IMR-90 (cell line): ENCODE results near the gene ADD2. TPM values are rescaled to one million over a fixed set of nuclear protein-coding genes. Genes with fewer than 3 reads are reported as not detected.

Experiments
- ATAC-seq: fragments of 200-7000 bp; cut with Tn5 transposase; 2 replicates; pipeline ENCODE4 v1.9.1; 2020; ENCODE audit warnings: low read depth, mild to moderate bottlenecking, moderate library complexity
- BruUV-seq: library from RNA; stranded (reverse); fragments of 400-500 nt; replicated peaks from 2 replicates; lab custom pipeline; 2021; lab: Mats Ljungman, UMichigan
- CTCF ChIA-PET: fragments of 300-600 bp; formaldehyde crosslinking; extraction: SDS; loops from one replicate; lab custom pipeline; 2021; ENCODE audit warnings: antibody characterized with exemption; lab: Yijun Ruan, JAX
- POLR2A ChIA-PET: fragments of 300-600 bp; sonication (Branson Sonifier 250); formaldehyde crosslinking; loops from one replicate; lab custom pipeline; 2022; ENCODE audit warnings: antibody characterized with exemption; ENCODE audit not compliant: unreplicated experiment; lab: Charles Lee
- DNase-seq: peaks from one replicate; pipeline ENCODE4 v3.0.0; 2013
- H2AFZ ChIP-seq: replicated peaks from 2 replicates; pipeline ENCODE3; 2013; ENCODE audit warnings: low read length, mild to moderate bottlenecking; ENCODE audit not compliant: poor library complexity
- H2AK5ac ChIP-seq: 2 replicates; pipeline ENCODE4 v1.6.1; 2013; ENCODE audit warnings: low read depth, low read length, inconsistent platforms
- H2AK9ac ChIP-seq: replicated peaks from 2 replicates; pipeline ENCODE3; 2013; ENCODE audit warnings: mild to moderate bottlenecking, low read depth, low read length, moderate library complexity; ENCODE audit not compliant: poor library complexity
- H2BK120ac ChIP-seq: 2 replicates; pipeline ENCODE4 v1.6.1; 2013; ENCODE audit warnings: low read depth, low read length, inconsistent platforms
- H2BK15ac ChIP-seq: 3 replicates; pipeline ENCODE4 v1.6.1; 2013; ENCODE audit warnings: low read depth, low read length, inconsistent platforms
- H2BK20ac ChIP-seq: 2 replicates; pipeline ENCODE4 v1.6.1; 2013; ENCODE audit warnings: low read depth, mild to moderate bottlenecking, inconsistent platforms, low read length, moderate library complexity
- H2BK5ac ChIP-seq: 2 replicates; pipeline ENCODE4 v1.6.1; 2013; ENCODE audit warnings: mild to moderate bottlenecking, low read depth, low read length, inconsistent platforms; ENCODE audit not compliant: poor library complexity, severe bottlenecking
- H3K14ac ChIP-seq: replicated peaks from 2 replicates; pipeline ENCODE4 v1.6.1; 2013; ENCODE audit warnings: low read depth, low read length, inconsistent platforms
- H3K18ac ChIP-seq: 2 replicates; pipeline ENCODE4 v1.6.1; 2013; ENCODE audit warnings: low read depth, low read length, control low read depth
- H3K23ac ChIP-seq: 2 replicates; pipeline ENCODE4 v1.6.1; 2013; ENCODE audit warnings: low read depth, low read length, inconsistent platforms
- H3K27ac ChIP-seq: 2 replicates; pipeline ENCODE4 v1.5.1; 2013; ENCODE audit warnings: mild to moderate bottlenecking, control low read depth, low read length; ENCODE audit not compliant: insufficient read depth
- H3K27me3 ChIP-seq: 2 replicates; pipeline ENCODE4 v1.6.1; 2013; ENCODE audit warnings: low read length; ENCODE audit not compliant: control insufficient read depth, insufficient read depth
- H3K36me3 ChIP-seq: 2 replicates; pipeline ENCODE4 v1.6.1; 2013; ENCODE audit warnings: low read length, mixed read lengths; ENCODE audit not compliant: control insufficient read depth, insufficient read depth
- H3K4ac ChIP-seq: 2 replicates; pipeline ENCODE4 v1.6.1; 2013; ENCODE audit warnings: low read depth, low read length, inconsistent platforms
- H3K4me1 ChIP-seq: 2 replicates; pipeline ENCODE4 v1.6.1; 2013; ENCODE audit warnings: low read length, mixed read lengths; ENCODE audit not compliant: control insufficient read depth, insufficient read depth
- H3K4me2 ChIP-seq: 2 replicates; pipeline ENCODE4 v1.6.1; 2013; ENCODE audit warnings: low read depth, mild to moderate bottlenecking, control low read depth, low read length, moderate library complexity
- H3K4me3 ChIP-seq: 2 replicates; pipeline ENCODE4 v1.5.1; 2013; ENCODE audit warnings: low read depth, mild to moderate bottlenecking, control low read depth, low read length, moderate library complexity; ENCODE audit not compliant: insufficient read depth
- H3K56ac ChIP-seq: 2 replicates; pipeline ENCODE4 v1.6.1; 2013; ENCODE audit warnings: low read length, inconsistent platforms; ENCODE audit not compliant: insufficient read depth; ENCODE audit errors: extremely low read depth
- H3K79me1 ChIP-seq, 2 experiments: 2 replicates each; pipeline ENCODE4 v1.6.1; 2013; ENCODE audit warnings: low read length in 2 of 2, inconsistent platforms in 1 of 2, low read depth in 1 of 2
- H3K9ac ChIP-seq: 2 replicates; pipeline ENCODE4 v1.6.1; 2013; ENCODE audit warnings: low read depth, low read length, control low read depth
- H3K9me1 ChIP-seq: 2 replicates; pipeline ENCODE4 v1.6.1; 2013; ENCODE audit warnings: low read length, inconsistent platforms; ENCODE audit not compliant: insufficient read depth
- H3K9me3 ChIP-seq: 2 replicates; pipeline ENCODE4 v1.6.1; 2013; ENCODE audit warnings: low read length; ENCODE audit not compliant: control insufficient read depth, insufficient read depth
- H4K20me1 ChIP-seq: 2 replicates; pipeline ENCODE4 v1.6.1; 2013; ENCODE audit warnings: low read length, inconsistent platforms; ENCODE audit not compliant: insufficient read depth
- H4K5ac ChIP-seq: 2 replicates; pipeline ENCODE4 v1.6.1; 2013; ENCODE audit warnings: mild to moderate bottlenecking, low read depth, low read length, control low read depth
- H4K8ac ChIP-seq, 2 experiments: 2 replicates each; pipeline ENCODE4 v1.6.1; 2013; ENCODE audit warnings: low read depth in 2 of 2, low read length in 2 of 2, control low read depth in 1 of 2, inconsistent platforms in 1 of 2
- H4K91ac ChIP-seq: 2 replicates; pipeline ENCODE4 v1.6.1; 2013; ENCODE audit warnings: low read depth, low read length, inconsistent platforms; ENCODE audit not compliant: insufficient read depth
- BHLHE40 ChIP-seq: fragments of 150-350 bp; IDR thresholded peaks from 2 replicates; pipeline ENCODE4 v1.6.1; 2016; ENCODE audit warnings: mild to moderate bottlenecking, low read depth, low read length
- CEBPB ChIP-seq: IDR thresholded peaks from 2 replicates; pipeline ENCODE4 v1.6.1; 2012; ENCODE audit warnings: low read depth, low read length, improper control_type of control experiment
- CHD1 ChIP-seq: IDR thresholded peaks from 2 replicates; pipeline ENCODE4 v1.6.1; 2012; ENCODE audit warnings: low read depth, low read length, improper control_type of control experiment
- CTCF ChIP-seq: conservative IDR thresholded peaks from 2 replicates; pipeline ENCODE4 v1.5.1; 2012; ENCODE audit warnings: mild to moderate bottlenecking, low read depth, low read length, improper control_type of control experiment
- ELK1 ChIP-seq: fragments of 150-350 bp; IDR thresholded peaks from 2 replicates; pipeline ENCODE4 v1.6.1; 2016; ENCODE audit warnings: low read depth, mild to moderate bottlenecking, low read length, moderate library complexity, borderline replicate concordance
- MAFK ChIP-seq: IDR thresholded peaks from 2 replicates; pipeline ENCODE4 v1.6.1; 2012; ENCODE audit warnings: low read depth, low read length, improper control_type of control experiment
- MAZ ChIP-seq: IDR thresholded peaks from 2 replicates; pipeline ENCODE4 v1.6.1; 2012; ENCODE audit warnings: low read depth, mild to moderate bottlenecking, low read length, improper control_type of control experiment, moderate library complexity, borderline replicate concordance
- MXI1 ChIP-seq: IDR thresholded peaks from 2 replicates; pipeline ENCODE4 v1.6.1; 2012; ENCODE audit warnings: low read depth, mild to moderate bottlenecking, low read length, moderate library complexity, borderline replicate concordance
- NFE2L2 ChIP-seq: fragments of 150-350 bp; IDR thresholded peaks from 2 replicates; pipeline ENCODE4 v1.6.1; 2016; ENCODE audit warnings: low read depth, mild to moderate bottlenecking, low read length
- RAD21 ChIP-seq: IDR thresholded peaks from 2 replicates; pipeline ENCODE4 v1.6.1; 2012; ENCODE audit warnings: low read length, improper control_type of control experiment
- RCOR1 ChIP-seq: IDR thresholded peaks from 2 replicates; pipeline ENCODE4 v1.6.1; 2012; ENCODE audit warnings: mild to moderate bottlenecking, low read length, improper control_type of control experiment; ENCODE audit not compliant: insufficient replicate concordance
- RFX5 ChIP-seq: IDR thresholded peaks from 2 replicates; pipeline ENCODE4 v1.8.0; 2012; ENCODE audit warnings: low read depth, mild to moderate bottlenecking, low read length, moderate library complexity
- SMC3 ChIP-seq: fragments of 150-350 bp; IDR thresholded peaks from 2 replicates; pipeline ENCODE4 v1.6.1; 2016; ENCODE audit warnings: low read depth, mild to moderate bottlenecking, antibody characterized with exemption, low read length, moderate library complexity
- USF2 ChIP-seq: fragments of 150-350 bp; IDR thresholded peaks from 2 replicates; pipeline ENCODE4 v1.6.1; 2017; ENCODE audit warnings: mild to moderate bottlenecking, antibody characterized with exemption, low read length, low read depth
- WGBS, 2 experiments: methylation state at CpG; one replicate each; pipeline versions ENCODE4 v1.1.5 to v1.1.7; 2013; ENCODE audit warnings: missing lambda C conversion rate in 2 of 2; ENCODE audit not compliant: insufficient read length in 1 of 2; ENCODE audit errors: extremely low coverage in 2 of 2; 5-methylcytosine and 5-hydroxymethylcytosine counted together
- dilution Hi-C: fragments of 300-500 bp; cut with HindIII; formaldehyde crosslinking; loops from one replicate; pipeline ENCODE4 v1.14.3; 2018; ENCODE audit warnings: low sequenced_read_pairs; ENCODE audit not compliant: unreplicated experiment
- in situ Hi-C: fragments of 300-500 bp; cut with MboI; formaldehyde crosslinking; loops from 3 replicates; pipeline ENCODE4 v1.14.3; 2019; ENCODE audit warnings: low sequenced_read_pairs, inconsistent platforms, mixed read lengths
- intact Hi-C: fragments of 100-400 bp; cut with micrococcal nuclease; formaldehyde crosslinking; loops from 2 replicates; pipeline ENCODE4 v1.10.0; 2022
- polyA plus RNA-seq, 3 experiments: library from polyadenylated mRNA; depleted of rRNA; stranded (reverse); fragments of >200 nt; gene quantifications; 2 replicates each; pipeline ENCODE4 v1.2.3, GENCODE V29; 2012; ENCODE audit warnings: low replicate concordance in 1 of 3
- total RNA-seq: library from RNA; depleted of rRNA; stranded (reverse); fragments of >200 nt; gene quantifications from 2 replicates; pipeline ENCODE4 v1.2.3, GENCODE V29; 2012

ADD2 gene
- total and polyA plus RNA-seq, 2 of the 4 experiments (the other 2 are of a cell fraction): not detected

GRCh38 chr2:70744397-70744796 is 23.6 kb downstream of the ADD2 start:
- POLR2A ChIA-PET: no interaction called here
- CTCF ChIA-PET: no interaction called here
- BruUV-seq: no TSS peak

More at GRCh38 chr2:70744397-70744796, 23.6 kb downstream of the ADD2 start:
- no peak overlapping the region for H4K5ac ChIP-seq
- no peak overlapping the region for H3K9ac ChIP-seq
- H2BK20ac ChIP-seq: no peak overlapping the region
- no peak overlapping the region for H3K27ac ChIP-seq
- H3K18ac ChIP-seq: no peak overlapping the region
- ATAC-seq (no peak), DNase-seq (no peak)
- no peaks in the 10 kb centered on the region for H3K27me3 ChIP-seq
- no peak overlapping the region for H2AK5ac ChIP-seq
- H3K4ac ChIP-seq: no peak overlapping the region
- H4K20me1 ChIP-seq: no peaks in the 10 kb centered on the region
- intact Hi-C loops (no loop called here), dilution Hi-C loops (no loop called here), in situ Hi-C loops (no loop called here)
- H3K9me1 ChIP-seq: no peaks in the 10 kb centered on the region
- H3K14ac ChIP-seq: no peak overlapping the region
- H4K91ac ChIP-seq: no peak overlapping the region
- H2BK120ac ChIP-seq: no peak overlapping the region
- no peak overlapping the region for H2AK9ac ChIP-seq
- no peak overlapping the region for H4K8ac ChIP-seq
- TF ChIP-seq USF2: no peak
- no peak for TF ChIP-seq MAFK
- no peak for TF ChIP-seq MAZ
- no peak for TF ChIP-seq SMC3
- no peak for TF ChIP-seq CHD1
- no peak for TF ChIP-seq RCOR1
- no peak for TF ChIP-seq CTCF
- no peak for TF ChIP-seq CEBPB
- no peak for TF ChIP-seq RAD21
- no peak for TF ChIP-seq MXI1
- TF ChIP-seq BHLHE40: no peak
- no peak for TF ChIP-seq ELK1
- TF ChIP-seq RFX5: no peak
- TF ChIP-seq NFE2L2: no peak
- H3K23ac ChIP-seq: no peak overlapping the region
- no peaks in the 10 kb centered on the region for H3K79me1 ChIP-seq
- H3K9me3 ChIP-seq: no peaks in the 10 kb centered on the region
- H2AFZ ChIP-seq: no peak overlapping the region
- no peak overlapping the region for H3K4me2 ChIP-seq
- no peaks in the 10 kb centered on the region for H3K36me3 ChIP-seq
- H3K56ac ChIP-seq: no peak overlapping the region
- no peaks in the 10 kb centered on the region for H3K4me1 ChIP-seq
- WGBS, 2 experiments: 16% methylated on average over 2 of the region's 3 CpGs; no CpG with 5 or more reads in 1 of the 2 experiments
- H2BK15ac ChIP-seq: no peak overlapping the region
- no peak overlapping the region for H2BK5ac ChIP-seq
- no peak overlapping the region for H3K4me3 ChIP-seq
